DMS 273 treated with DMSO at 0.1 percent for 48 hours (cell line): ENCODE measurements around the gene LMF1.

ENCODE experiments used
- DNase-seq: peaks from one replicate; lab custom pipeline; 2025; lab: John Stamatoyannopoulos, UW

LMF1 gene

GRCh38 chr16:881219-882097 is 89.3 kb downstream of the LMF1 start:
- no peak for DNase-seq

- no peak for DNase-seq
These were observed 90.2 kb downstream of the LMF1 start for GRCh38 chr16:880471-881171.

- no peak for DNase-seq
These were observed 90.8 kb downstream of the LMF1 start for GRCh38 chr16:879986-880385.

GRCh38 chr16:879461-879861 is 91.3 kb downstream of the LMF1 start:
- DNase-seq = no peak

GRCh38 chr16:878886-879285 is 91.9 kb downstream of the LMF1 start:
- no peak for DNase-seq

- DNase-seq = no peak
These were observed 92.6 kb downstream of the LMF1 start for GRCh38 chr16:878072-878784.

GRCh38 chr16:877242-878071 is 93.3 kb downstream of the LMF1 start:
- DNase-seq = no peak

- no peak for DNase-seq
These were observed 94.1 kb downstream of the LMF1 start for GRCh38 chr16:876523-877241.

GRCh38 chr16:876041-876335 is 94.8 kb downstream of the LMF1 start:
- no peak for DNase-seq

GRCh38 chr16:875182-876040 is 95.4 kb downstream of the LMF1 start:
- no peak for DNase-seq

GRCh38 chr16:874366-875181 is 96.2 kb downstream of the LMF1 start:
- DNase-seq = no peak

GRCh38 chr16:873889-874288 is 96.9 kb downstream of the LMF1 start:
- no peak for DNase-seq

GRCh38 chr16:873243-873661 is 97.5 kb downstream of the LMF1 start:
- DNase-seq = no peak

- DNase-seq = no peak
These were observed 98.1 kb downstream of the LMF1 start for GRCh38 chr16:872436-873242.

- no peak for DNase-seq
These were observed 99.0 kb downstream of the LMF1 start for GRCh38 chr16:871562-872345.

GRCh38 chr16:870856-871561 is 99.8 kb downstream of the LMF1 start:
- no peak for DNase-seq
